K562 (cell line): ENCODE results near the gene EYA2. TPM values are rescaled to one million over a fixed set of nuclear protein-coding genes. Genes with fewer than 3 reads are reported as not detected.

Experiments
- ATAC-seq: fragments of 200-7000 bp; cut with Tn5 transposase; 3 replicates; pipeline ENCODE4 v1.9.1; 2020; ENCODE audit warnings: moderate library complexity
- BruUV-seq: library from RNA; stranded (reverse); fragments of 400-500 nt; replicated peaks from 2 replicates; lab custom pipeline; 2021; lab: Mats Ljungman, UMichigan
- CTCF ChIA-PET: fragments of 300-600 bp; formaldehyde crosslinking; extraction: SDS; loops from one replicate; lab custom pipeline; 2021; ENCODE audit warnings: low intra/inter-chr PET ratio; lab: Yijun Ruan, JAX
- POLR2A ChIA-PET: fragments of 300-600, 350-650 bp; sonication (Branson Sonifier 250); formaldehyde crosslinking; extraction: SDS; loops from one replicate; lab custom pipeline; 2021; ENCODE audit warnings: antibody characterized with exemption, inconsistent platforms; lab: Yijun Ruan, JAX
- DNase-seq, 4 experiments: peaks; one replicate each; pipeline versions ENCODE4 v3.0.0 to v3.0.0-alpha.2; 2011 to 2018; ENCODE audit warnings: low spot score in 3 of 4, mixed read lengths in 3 of 4; ENCODE audit errors: extremely low read depth in 1 of 4
- FAIRE-seq: peaks from 2 replicates; lab custom pipeline; 2011; peaks lifted over from hg19 to GRCh38; lab: Jason Lieb, UNC
- H2AFZ ChIP-seq: 2 replicates; pipeline ENCODE4 v1.6.0; 2011; ENCODE audit warnings: low read depth, low read length, control low read depth, inconsistent platforms
- H3K27ac ChIP-seq: fragments of 200-600 bp; 3 replicates; pipeline ENCODE4 v1.8.0; 2011; ENCODE audit warnings: low read depth, mild to moderate bottlenecking, control low read depth, inconsistent platforms, low read length, moderate library complexity, mixed read lengths; ENCODE audit errors: extremely low read depth
- H3K27me3 ChIP-seq, 2 experiments: fragments of 300-600 bp in 1 of 2; 2 replicates in 1 of 2; 3 replicates in 1 of 2; pipeline versions ENCODE4 v1.6.0 to v1.8.0; 2011; ENCODE audit warnings: inconsistent platforms in 2 of 2, low read length in 2 of 2, mild to moderate bottlenecking in 1 of 2, mixed read lengths in 1 of 2, moderate library complexity in 1 of 2; ENCODE audit not compliant: control insufficient read depth in 2 of 2, insufficient read depth in 2 of 2
- H3K36me3 ChIP-seq: fragments of 300-600 bp; 3 replicates; pipeline ENCODE4 v1.8.0; 2011; ENCODE audit warnings: mild to moderate bottlenecking, low read length, inconsistent platforms; ENCODE audit not compliant: control insufficient read depth, insufficient read depth
- H3K4me1 ChIP-seq, 2 experiments: fragments of 200-600 bp in 1 of 2; replicated peaks in 1 of 2; 2 replicates in 1 of 2; 3 replicates in 1 of 2; pipeline versions ENCODE4 v1.5.1 to v1.8.0; 2011; ENCODE audit warnings: inconsistent platforms in 2 of 2, low read length in 2 of 2, mild to moderate bottlenecking in 1 of 2, mixed read lengths in 1 of 2, moderate library complexity in 1 of 2; ENCODE audit not compliant: control insufficient read depth in 2 of 2, insufficient read depth in 2 of 2
- H3K4me2 ChIP-seq: 2 replicates; pipeline ENCODE4 v1.6.1; 2011; ENCODE audit warnings: low read length, control low read depth, inconsistent platforms, mixed read lengths; ENCODE audit not compliant: insufficient read depth
- H3K4me3 ChIP-seq: fragments of 200-600 bp; sonication (generic), shearing (Covaris generic); 2 replicates; pipeline ENCODE4 v1.5.1; 2016; ENCODE audit warnings: control low read depth, inconsistent platforms
- H3K79me2 ChIP-seq: fragments of 200-600 bp; 3 replicates; pipeline ENCODE4 v1.8.0; 2011; ENCODE audit warnings: low read length, inconsistent platforms; ENCODE audit not compliant: control insufficient read depth, insufficient read depth
- H3K9ac ChIP-seq, 2 experiments: 2 replicates each; pipeline versions ENCODE4 v1.6.0 to v1.6.1; 2011; ENCODE audit warnings: low read depth in 2 of 2, low read length in 2 of 2, control low read depth in 1 of 2, inconsistent platforms in 1 of 2, mild to moderate bottlenecking in 1 of 2, mixed read lengths in 1 of 2; ENCODE audit not compliant: insufficient read depth in 1 of 2
- H3K9me1 ChIP-seq: one replicate; pipeline ENCODE4 v1.6.0; 2011; ENCODE audit warnings: inconsistent platforms, mild to moderate bottlenecking, low read length, moderate library complexity; ENCODE audit not compliant: control insufficient read depth, insufficient read depth
- H3K9me3 ChIP-seq: replicated peaks from 2 replicates; pipeline ENCODE4 v1.5.1; 2011; ENCODE audit warnings: low read depth, low read length, inconsistent platforms; ENCODE audit not compliant: control insufficient read depth, insufficient read depth
- H4K20me1 ChIP-seq: replicated peaks from 2 replicates; pipeline ENCODE4 v1.6.1; 2011; ENCODE audit warnings: low read length, inconsistent platforms, mixed read lengths; ENCODE audit not compliant: control insufficient read depth, insufficient read depth
- KDM2B ChIP-seq: fragments of 250-450 bp; sonication (Bioruptor Pico); IDR thresholded peaks from 2 replicates; pipeline ENCODE4 v1.8.0; 2021; ENCODE audit warnings: mild to moderate bottlenecking, moderate library complexity
- ZBTB11 ChIP-seq, 3 experiments: fragments of 200-800 bp in 1 of 3; fragments of 250-450 bp in 1 of 3; fragments of 450-650 bp in 1 of 3; sonication (Bioruptor Pico) in 1 of 3; sonication (Bioruptor generic) in 1 of 3; formaldehyde crosslinking in 1 of 3; IDR thresholded peaks; 2 replicates each; pipeline versions ENCODE4 v1.6.1 to v1.8.0; 2016 to 2022; ENCODE audit warnings: mild to moderate bottlenecking in 2 of 3, missing genetic modification characterization in 2 of 3, missing compliant biosample characterization in 1 of 3, moderate library complexity in 1 of 3
- WGBS: fragments of 100-300 bp; shearing (Covaris generic); methylation state at CpG from one replicate; pipeline ENCODE4 v1.1.6; 2016; ENCODE audit warnings: low coverage, mixed read lengths; ENCODE audit not compliant: insufficient coverage; ENCODE audit errors: missing lambda C conversion rate; 5-methylcytosine and 5-hydroxymethylcytosine counted together
- in situ Hi-C: fragments of 300-500 bp; cut with MboI; formaldehyde crosslinking; loops from 4 replicates; pipeline ENCODE4 v1.15.0; 2018; ENCODE audit warnings: inconsistent platforms, mixed read lengths
- intact Hi-C: fragments of 100-400 bp; cut with micrococcal nuclease; formaldehyde crosslinking; loops from 2 replicates; pipeline ENCODE4 v1.14.2; 2022
- polyA plus RNA-seq, 8 experiments: library from polyadenylated mRNA; depleted of rRNA in 4 of 8; stranded (reverse) in 5 of 8; unstranded in 3 of 8; fragments of >200 nt; fragmentation: Nextera tagmentation in 2 of 8; fragmentation: Illumina TruSeq in 1 of 8; extraction: Ambion mirVana in 2 of 8; extraction: Trizol in 1 of 8; gene quantifications; 2 replicates each; pipeline versions ENCODE4 v1.2.1 to v1.2.3, GENCODE V29; 2011 to 2014; ENCODE audit warnings: inconsistent platforms in 1 of 8, missing spikeins in 1 of 8
- total RNA-seq, 7 experiments: library from RNA; depleted of rRNA in 6 of 7; stranded (reverse); fragments of >200 nt in 6 of 7; fragmentation: Illumina TruSeq in 2 of 7; extraction: Trizol in 2 of 7; gene quantifications; 2 replicates each; pipeline versions ENCODE4 v1.2.1 to v1.2.3, GENCODE V29; 2011 to 2021; ENCODE audit warnings: low replicate concordance in 1 of 7

Gene EYA2
- total and polyA plus RNA-seq, 9 of the 15 experiments (the other 6 are each of a cell fraction or from before 2014, with no cell fraction given), result 0.03 TPM; not detected in 8

GRCh38 chr20:47235111-47235510 is 340.5 kb downstream of the EYA2 start:
- Histone ChIP-seq H3K9me3 (no peaks in the 10 kb centered on the region), H4K20me1 (peaks cover 10% of the 10 kb centered on the region; the same call in 1 of the 2 replicates), H3K4me3 (no peak overlapping the region), H3K9ac (no peak overlapping the region), H3K9me1 (no peaks in the 10 kb centered on the region), H2AFZ (no peak overlapping the region), H3K79me2 (peaks cover 77% of the 10 kb centered on the region), H3K36me3 (peaks cover 99% of the 10 kb centered on the region), H3K4me2 (no peak overlapping the region), H3K27ac (no peak overlapping the region), H3K4me1 (no peaks in the 10 kb centered on the region), H3K27me3 (no peaks in the 10 kb centered on the region)
- FAIRE-seq (no peak), DNase-seq (no peak), ATAC-seq (no peak)
- no TSS peak for BruUV-seq
- ChIA-PET CTCF (no interaction called here), POLR2A (interaction anchor here (1.5 to 1.6 kb wide), 2 partner anchors 8 to 23 kb away, joined by 3 to 5 read pairs; no protein-coding TSS in a partner anchor)
- intact Hi-C loops, result no loop called here
- in situ Hi-C loops, result no loop called here
- 87% methylated on average over 6 of the region's 6 CpGs for WGBS
- TF ChIP-seq KDM2B (CRISPR knock-in tag) (no peak), ZBTB11 (CRISPR knock-in tag; IDR thresholded peaks at IDR 0.05) (peak in 1 of 3 experiments; percentile 73; a peak in 1 of 6 replicates)
